ENCODE results near the gene RAB22A. TPM values are rescaled to one million over a fixed set of nuclear protein-coding genes. Genes with fewer than 3 reads are reported as not detected.
"Not testable (repeated sequence)": the region's sequence is repeated elsewhere in the genome, so short reads cannot be mapped to it uniquely, and the experiment has no call there.

The RAB22A gene
- total RNA-seq, 1 experiment from 2014 or later = 16.0 TPM

- DNase-seq (ENCODE audit: low read depth) = peak; percentile 76
Measured at GRCh38 chr20:58342104-58342945, 32.8 kb downstream of the RAB22A start.

GRCh38 chr20:58344741-58345140 lies 35.2 kb downstream of the RAB22A start:
- DNase-seq (ENCODE audit: low read depth) = no peak

- DNase-seq (ENCODE audit: low read depth) = peak; percentile 90
Measured at GRCh38 chr20:58349570-58349969, 40.1 kb downstream of the RAB22A start.

- DNase-seq (ENCODE audit: low read depth) = no peak
Measured at GRCh38 chr20:58352468-58352867, 43.0 kb downstream of the RAB22A start.

GRCh38 chr20:58359441-58359840 lies 49.9 kb downstream of the RAB22A start:
- DNase-seq (ENCODE audit: low read depth) = no peak

GRCh38 chr20:58360936-58361335 lies 51.4 kb downstream of the RAB22A start:
- DNase-seq (ENCODE audit: low read depth) = no peak

GRCh38 chr20:58361481-58362205 lies 52.1 kb downstream of the RAB22A start:
- DNase-seq (ENCODE audit: low read depth) = peak; percentile 48

- no peak for DNase-seq (ENCODE audit: low read depth)
Measured at GRCh38 chr20:58362206-58362516, 52.6 kb downstream of the RAB22A start.

- DNase-seq (ENCODE audit: low read depth) = no peak
Measured at GRCh38 chr20:58362970-58363369, 53.5 kb downstream of the RAB22A start.

GRCh38 chr20:58366866-58367265 lies 57.4 kb downstream of the RAB22A start:
- no peak for DNase-seq (ENCODE audit: low read depth)

- no peak for DNase-seq (ENCODE audit: low read depth)
Measured at GRCh38 chr20:58372806-58373205, 63.3 kb downstream of the RAB22A start.

- not testable (repeated sequence) for DNase-seq (ENCODE audit: low read depth)
Measured at GRCh38 chr20:58373296-58373695, 63.8 kb downstream of the RAB22A start.

GRCh38 chr20:58374027-58374850 lies 64.7 kb downstream of the RAB22A start:
- DNase-seq (ENCODE audit: low read depth) = no peak

- peak; percentile 14 for DNase-seq (ENCODE audit: low read depth)
Measured at GRCh38 chr20:58374906-58375758, 65.6 kb downstream of the RAB22A start.

GRCh38 chr20:58375759-58376352 lies 66.3 kb downstream of the RAB22A start:
- no peak for DNase-seq (ENCODE audit: low read depth)

GRCh38 chr20:58377017-58377416 lies 67.5 kb downstream of the RAB22A start:
- DNase-seq (ENCODE audit: low read depth) = no peak

GRCh38 chr20:58377766-58378401 lies 68.4 kb downstream of the RAB22A start:
- DNase-seq (ENCODE audit: low read depth) = no peak

GRCh38 chr20:58378704-58379103 lies 69.2 kb downstream of the RAB22A start:
- no peak for DNase-seq (ENCODE audit: low read depth)

GRCh38 chr20:58381627-58382026 lies 72.1 kb downstream of the RAB22A start:
- DNase-seq (ENCODE audit: low read depth) = no peak

GRCh38 chr20:58382096-58382495 lies 72.6 kb downstream of the RAB22A start:
- no peak for DNase-seq (ENCODE audit: low read depth)
